MM.1S (cell line): ENCODE results near the gene ETV3L.

Experiments used
- DNase-seq: peaks from one replicate; pipeline ENCODE4 v3.0.0-alpha.2; 2015
- H2AFZ ChIP-seq: fragments of 300-600 bp; sonication (generic); 2 replicates; pipeline ENCODE4 v1.6.0; 2016; ENCODE audit warnings: antibody characterized with exemption, low read length
- H3F3A ChIP-seq: fragments of 300-600 bp; sonication (generic); 2 replicates; pipeline ENCODE4 v1.6.1; 2016; ENCODE audit warnings: mild to moderate bottlenecking, antibody characterized with exemption, low read length, moderate library complexity, mixed read lengths; ENCODE audit not compliant: insufficient read depth
- H3K27ac ChIP-seq: fragments of 300-600 bp; sonication (generic); 2 replicates; pipeline ENCODE4 v1.5.1; 2016; ENCODE audit warnings: mild to moderate bottlenecking, low read length
- H3K27me3 ChIP-seq: fragments of 300-600 bp; sonication (generic); replicated peaks from 2 replicates; pipeline ENCODE4 v1.6.0; 2016; ENCODE audit warnings: low read length; ENCODE audit not compliant: insufficient read depth
- H3K36me3 ChIP-seq: fragments of 300-600 bp; sonication (generic); replicated peaks from 2 replicates; pipeline ENCODE4 v1.6.1; 2016; ENCODE audit warnings: mild to moderate bottlenecking, low read length, mixed read lengths; ENCODE audit not compliant: insufficient read depth
- H3K4me1 ChIP-seq: fragments of 300-600 bp; sonication (generic); 2 replicates; pipeline ENCODE4 v1.6.1; 2016; ENCODE audit warnings: low read length, mixed read lengths
- H3K4me2 ChIP-seq: fragments of 300-600 bp; sonication (generic); 2 replicates; pipeline ENCODE4 v1.6.0; 2016; ENCODE audit warnings: low read depth, low read length
- H3K4me3 ChIP-seq: fragments of 300-600 bp; sonication (generic); 2 replicates; pipeline ENCODE4 v1.5.1; 2016; ENCODE audit warnings: low read length, mixed read lengths
- H3K79me2 ChIP-seq: fragments of 300-600 bp; sonication (generic); 2 replicates; pipeline ENCODE4 v1.6.1; 2016; ENCODE audit warnings: mixed run types, low read length, mixed read lengths
- H3K9ac ChIP-seq: fragments of 300-600 bp; sonication (generic); 2 replicates; pipeline ENCODE4 v1.6.1; 2016; ENCODE audit warnings: low read length, mixed read lengths
- H3K9me2 ChIP-seq: fragments of 300-600 bp; sonication (generic); replicated peaks from 2 replicates; pipeline ENCODE4 v1.6.1; 2016; ENCODE audit warnings: mild to moderate bottlenecking, low read length, mixed read lengths; ENCODE audit not compliant: insufficient read depth
- H3K9me3 ChIP-seq: fragments of 300-600 bp; sonication (generic); replicated peaks from 2 replicates; pipeline ENCODE4 v1.6.1; 2016; ENCODE audit warnings: mild to moderate bottlenecking, low read length, mixed read lengths; ENCODE audit not compliant: insufficient read depth
- H4K20me1 ChIP-seq: fragments of 300-600 bp; sonication (generic); 2 replicates; pipeline ENCODE4 v1.6.1; 2016; ENCODE audit warnings: mild to moderate bottlenecking, low read length, moderate library complexity, mixed read lengths; ENCODE audit not compliant: insufficient read depth
- CTCF ChIP-seq: fragments of 300-600 bp; sonication (generic); IDR thresholded peaks from 2 replicates; pipeline ENCODE4 v1.5.1; 2016; ENCODE audit warnings: antibody characterized with exemption, low read length, mixed read lengths
- EZH2 ChIP-seq: fragments of 300-600 bp; sonication (generic); optimal IDR thresholded peaks from 2 replicates; pipeline ENCODE3; 2017; ENCODE audit warnings: low read depth, mild to moderate bottlenecking, antibody characterized with exemption, low read length, mixed read lengths
- EZH2phosphoT487 ChIP-seq: fragments of 300-600 bp; sonication (generic); IDR thresholded peaks from 2 replicates; pipeline ENCODE4 v1.6.1; 2018; ENCODE audit warnings: antibody characterized with exemption, low read length

Gene ETV3L

DNA sequence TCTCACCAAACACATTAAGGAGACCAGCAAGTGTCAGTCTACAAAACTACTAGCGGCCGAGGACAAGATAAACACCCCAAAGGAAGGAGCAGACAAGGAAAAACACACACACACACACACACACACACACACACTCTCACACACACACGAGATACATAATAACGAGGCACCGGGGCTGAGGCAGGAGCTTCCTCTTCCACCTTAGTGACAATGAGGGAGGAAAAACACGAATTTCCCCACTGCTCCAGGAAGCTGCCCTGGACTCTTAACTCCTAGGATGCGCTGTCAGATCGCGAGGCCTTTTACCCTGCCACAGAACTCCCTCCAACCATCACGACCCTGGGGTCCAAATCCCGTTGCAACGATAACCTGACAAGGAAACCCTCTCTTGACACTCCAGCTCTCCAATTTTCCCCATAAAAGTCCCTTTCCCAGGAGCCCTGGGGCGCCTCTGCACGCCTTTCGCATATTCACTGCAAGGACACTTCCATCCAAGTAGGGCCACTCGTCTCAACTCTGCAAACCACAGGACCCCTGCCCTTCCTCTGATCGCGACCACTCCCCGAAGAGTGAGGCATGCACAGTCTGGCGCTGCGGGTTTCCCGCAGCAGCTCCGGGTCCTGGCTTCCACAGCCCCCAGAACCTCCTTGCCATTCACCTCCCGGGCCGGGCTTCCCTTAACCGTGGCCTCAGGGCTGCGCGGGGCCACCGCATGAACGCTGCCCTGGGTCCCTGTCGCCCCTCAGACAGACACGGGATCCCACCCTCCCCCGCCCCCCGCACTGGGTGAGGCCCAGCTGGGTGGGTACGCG is 38.0 kb upstream of the ETV3L start:
- no peaks in the 10 kb centered on the region for H3K9me3 ChIP-seq
- H3K9me2 ChIP-seq, result no peaks in the 10 kb centered on the region
- peaks cover 47% of the 10 kb centered on the region for H3K79me2 ChIP-seq
- peak overlapping the region; percentile 93 for H3K4me3 ChIP-seq
- peaks cover 50% of the 10 kb centered on the region for H3K4me1 ChIP-seq
- peak overlapping the region; percentile 34; the same call in 1 of the 2 replicates for H2AFZ ChIP-seq
- H3K27me3 ChIP-seq, result peaks cover 8% of the 10 kb centered on the region; the same call in 1 of the 2 replicates
- H4K20me1 ChIP-seq, result 0 out of 2 replicates have a peak, but pooled peaks cover 3% of the 10 kb centered on the region
- no peak for TF ChIP-seq EZH2phosphoT487
- TF ChIP-seq CTCF, result no peak; the same call in 1 of the 2 replicates
- no peak for TF ChIP-seq EZH2
- H3F3A ChIP-seq, result peaks cover 64% of the 10 kb centered on the region
- H3K27ac ChIP-seq, result peak overlapping the region; percentile 79
- peaks cover 11% of the 10 kb centered on the region for H3K36me3 ChIP-seq
- DNase-seq, result peak; percentile 43
- H3K4me2 ChIP-seq, result peak overlapping the region; percentile 89
- H3K9ac ChIP-seq, result peak overlapping the region; percentile 91

DNA sequence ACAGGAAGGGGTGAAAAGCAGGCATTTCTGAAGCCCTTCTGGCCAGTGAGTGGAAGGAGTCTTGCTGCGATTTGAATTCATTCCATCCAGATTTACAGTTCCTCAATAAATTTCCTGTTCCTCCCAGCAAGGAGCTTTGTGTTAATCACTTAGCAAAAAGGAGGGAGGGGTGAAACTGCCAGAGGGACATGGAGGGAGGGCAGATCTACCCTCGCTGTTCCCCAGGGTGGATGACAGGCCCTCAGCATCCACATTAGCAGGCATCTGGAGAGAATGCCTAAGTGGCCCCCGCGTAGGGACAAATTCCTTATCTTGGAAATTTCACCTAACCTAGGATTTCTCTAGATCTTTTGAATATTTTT is 37.4 kb upstream of the ETV3L start:
- Histone ChIP-seq H3K36me3 (peaks cover 11% of the 10 kb centered on the region), H3K27ac (peak overlapping the region; percentile 79; the same call in 1 of the 2 replicates), H3K9ac (peak overlapping the region; percentile 91), H3F3A (peaks cover 69% of the 10 kb centered on the region), H3K27me3 (peaks cover 8% of the 10 kb centered on the region; the same call in 1 of the 2 replicates), H4K20me1 (0 out of 2 replicates have a peak, but pooled peaks cover 3% of the 10 kb centered on the region), H3K79me2 (peaks cover 52% of the 10 kb centered on the region), H3K9me2 (no peaks in the 10 kb centered on the region), H3K4me1 (peaks cover 56% of the 10 kb centered on the region), H3K4me2 (peak overlapping the region; percentile 89), H3K4me3 (peak overlapping the region; percentile 93), H3K9me3 (no peaks in the 10 kb centered on the region), H2AFZ (no peak overlapping the region)
- TF ChIP-seq EZH2 (no peak), EZH2phosphoT487 (no peak), CTCF (no peak)
- no peak for DNase-seq

DNA sequence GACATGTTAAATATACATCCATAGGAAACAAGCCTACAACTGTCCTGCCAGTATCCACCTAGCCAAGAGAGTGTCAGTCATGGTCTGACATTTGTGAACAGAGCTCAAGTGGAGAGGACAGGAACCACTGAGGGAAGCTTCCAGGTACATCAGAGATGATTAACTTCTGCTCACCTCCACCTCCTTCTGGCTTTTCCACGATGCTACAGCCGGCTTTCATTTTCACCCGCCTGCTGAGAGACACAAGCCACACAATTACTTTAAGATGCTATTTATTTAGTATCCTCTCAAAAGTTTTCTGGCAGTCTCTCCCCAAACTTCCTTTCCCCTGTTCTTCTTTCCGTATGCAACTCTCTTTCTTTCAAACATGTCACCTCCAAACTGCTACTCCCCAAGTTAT is 36.5 kb upstream of the ETV3L start:
- Histone ChIP-seq H3K27me3 (peaks cover 8% of the 10 kb centered on the region; the same call in 1 of the 2 replicates), H3K27ac (peak overlapping the region; percentile 79), H3K79me2 (peaks cover 55% of the 10 kb centered on the region), H4K20me1 (0 out of 2 replicates have a peak, but pooled peaks cover 3% of the 10 kb centered on the region), H2AFZ (no peak overlapping the region), H3F3A (peaks cover 69% of the 10 kb centered on the region), H3K36me3 (peaks cover 11% of the 10 kb centered on the region), H3K9me2 (no peaks in the 10 kb centered on the region), H3K4me3 (peak overlapping the region; percentile 93), H3K4me2 (peak overlapping the region; percentile 89), H3K4me1 (peaks cover 56% of the 10 kb centered on the region), H3K9me3 (no peaks in the 10 kb centered on the region), H3K9ac (peak overlapping the region; percentile 91; the same call in 1 of the 2 replicates)
- TF ChIP-seq CTCF, result peak; percentile 63
- TF ChIP-seq EZH2, result no peak
- peak; percentile 66 for DNase-seq
